Mesodermal cell (in vitro differentiated cells): ENCODE measurements around the gene ARL3.
A peak's percentile ranks its signal among the peaks of the same experiment; 100 is the strongest.

Source experiments
- H3K27ac ChIP-seq: 2 replicates; pipeline ENCODE4 v1.7.0; 2013; ENCODE audit warnings: mild to moderate bottlenecking, low read depth, low read length, moderate library complexity; ENCODE audit not compliant: severe bottlenecking
- H3K36me3 ChIP-seq: 2 replicates; pipeline ENCODE4 v1.7.1; 2013; ENCODE audit warnings: mild to moderate bottlenecking, low read length, moderate library complexity; ENCODE audit not compliant: control insufficient read depth, insufficient read depth
- H3K4me1 ChIP-seq: one replicate; pipeline ENCODE4 v1.7.1; 2013; ENCODE audit warnings: mild to moderate bottlenecking, low read length; ENCODE audit not compliant: insufficient read depth, control insufficient read depth, poor library complexity, severe bottlenecking
- H3K4me3 ChIP-seq: 2 replicates; pipeline ENCODE4 v1.7.0; 2013; ENCODE audit warnings: low read length, control low read depth, mild to moderate bottlenecking; ENCODE audit not compliant: insufficient read depth, poor library complexity, severe bottlenecking; ENCODE audit errors: extremely low read depth
- H3K9me3 ChIP-seq: 2 replicates; pipeline ENCODE4 v1.7.1; 2013; ENCODE audit warnings: mild to moderate bottlenecking, low read length, moderate library complexity; ENCODE audit not compliant: control insufficient read depth
- WGBS, 2 experiments: methylation state at CpG; one replicate each; pipeline ENCODE4 v1.1.5; 2013; ENCODE audit warnings: missing lambda C conversion rate in 2 of 2; ENCODE audit not compliant: insufficient coverage in 2 of 2; 5-methylcytosine and 5-hydroxymethylcytosine counted together

Gene ARL3

GRCh38 chr10:102633287-102633686 lies 80.9 kb downstream of the ARL3 start:
- H3K9me3 ChIP-seq: no peaks in the 10 kb centered on the region
- peak overlapping the region; percentile 81 for H3K27ac ChIP-seq
- peaks cover 72% of the 10 kb centered on the region for H3K4me1 ChIP-seq
- 55 to 68% methylated on average over 5 to 6 of the region's 6 CpGs for WGBS, 2 experiments
- H3K4me3 ChIP-seq: no peak overlapping the region
- H3K36me3 ChIP-seq: peaks cover 18% of the 10 kb centered on the region

GRCh38 chr10:102632394-102633111 lies 81.6 kb downstream of the ARL3 start:
- Histone ChIP-seq H3K27ac (peak overlapping the region; percentile 81), H3K36me3 (peaks cover 18% of the 10 kb centered on the region), H3K4me3 (no peak overlapping the region), H3K9me3 (no peaks in the 10 kb centered on the region), H3K4me1 (peaks cover 80% of the 10 kb centered on the region)
- WGBS, 2 experiments: 69 to 90% methylated on average over 5 of the region's 5 CpGs

- H3K27ac ChIP-seq: peak overlapping the region; percentile 93
- H3K4me3 ChIP-seq: no peak overlapping the region
- 94 to 98% methylated on average over 6 to 10 of the region's 10 CpGs for WGBS, 2 experiments
- peaks cover 18% of the 10 kb centered on the region for H3K36me3 ChIP-seq
- H3K9me3 ChIP-seq: no peaks in the 10 kb centered on the region
- H3K4me1 ChIP-seq: peaks cover 87% of the 10 kb centered on the region
Observed at GRCh38 chr10:102631525-102632393, 82.4 kb downstream of the ARL3 start.

DNA sequence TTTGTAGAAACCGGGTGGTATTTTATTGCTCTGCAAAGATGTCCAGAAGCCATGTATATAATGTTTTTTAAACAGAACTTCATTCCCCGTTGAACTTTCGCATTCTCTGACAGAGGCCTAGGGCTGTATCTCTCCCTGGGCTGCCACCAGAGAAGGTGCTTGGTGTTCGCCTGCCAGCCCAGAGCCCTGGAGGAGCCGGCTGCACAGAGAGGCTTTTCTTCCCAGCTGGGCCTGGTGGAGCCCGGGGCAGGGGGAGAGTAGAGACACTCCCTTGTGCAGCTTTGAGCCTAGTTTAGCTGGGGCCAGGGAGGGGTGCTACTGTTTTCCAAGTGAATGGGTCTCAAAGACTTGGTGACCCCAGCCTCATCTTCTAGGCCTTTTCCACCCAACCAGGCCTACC lies 83.5 kb downstream of the ARL3 start:
- Histone ChIP-seq H3K27ac (peak overlapping the region; percentile 93), H3K4me3 (no peak overlapping the region), H3K4me1 (peaks cover 98% of the 10 kb centered on the region), H3K9me3 (no peaks in the 10 kb centered on the region), H3K36me3 (peaks cover 18% of the 10 kb centered on the region)
- 78 to 93% methylated on average over 2 to 4 of the region's 6 CpGs for WGBS, 2 experiments

DNA sequence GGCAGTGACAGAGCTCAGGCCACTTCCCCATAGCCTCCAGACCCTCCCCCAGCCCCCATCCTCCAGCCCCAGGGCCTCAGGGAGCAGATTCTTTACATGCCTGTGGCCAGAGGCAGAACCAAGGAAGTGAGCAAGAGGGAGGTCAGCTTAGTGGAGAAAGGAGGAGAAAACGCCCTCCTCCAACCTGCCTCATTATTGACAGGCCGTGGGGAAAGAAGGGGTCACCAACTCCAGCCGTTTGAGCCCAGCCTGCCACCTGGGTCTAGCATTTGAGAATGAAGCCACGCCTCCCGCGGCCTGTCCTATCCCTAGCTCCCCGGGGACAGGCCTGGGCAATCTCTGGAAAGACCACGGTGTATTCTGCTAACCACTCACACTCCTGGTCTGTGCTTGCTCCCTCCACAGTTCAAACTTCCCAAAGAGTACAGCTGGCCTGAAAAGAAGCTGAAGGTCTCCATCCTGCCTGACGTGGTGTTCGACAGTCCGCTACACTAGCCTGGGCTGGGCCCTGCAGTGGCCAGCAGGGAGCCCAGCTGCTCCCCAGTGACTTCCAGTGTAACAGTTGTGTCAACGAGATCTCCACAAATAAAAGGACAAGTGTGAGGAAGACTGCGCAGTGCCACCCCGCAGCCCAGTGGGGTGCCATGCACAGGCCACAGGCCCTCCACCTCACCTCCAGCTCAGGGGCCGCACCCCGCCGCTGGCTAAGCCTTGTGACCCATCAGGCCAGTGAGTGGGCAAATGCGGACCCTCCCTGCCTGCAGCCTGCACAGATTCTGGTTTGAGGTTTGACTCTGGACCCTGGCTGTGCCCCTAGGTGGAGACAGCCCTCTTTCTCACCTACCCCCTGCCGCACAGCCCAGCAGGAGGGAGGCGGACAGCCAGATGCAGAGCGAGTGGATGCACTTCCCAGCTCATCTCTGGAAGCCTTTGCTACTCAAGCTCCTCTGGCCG lies 84.3 kb downstream of the ARL3 start:
- Histone ChIP-seq H3K36me3 (peaks cover 18% of the 10 kb centered on the region), H3K4me3 (no peak overlapping the region), H3K27ac (peak overlapping the region; percentile 93), H3K4me1 (peaks cover 95% of the 10 kb centered on the region), H3K9me3 (no peaks in the 10 kb centered on the region)
- 47 to 55% methylated on average over 15 to 19 of the region's 22 CpGs for WGBS, 2 experiments

GRCh38 chr10:102628451-102628911 lies 85.7 kb downstream of the ARL3 start:
- WGBS, 2 experiments: 84% methylated on average over 5 of the region's 11 CpGs; no CpG with 5 or more reads in 1 of the 2 experiments
- H3K36me3 ChIP-seq: peaks cover 25% of the 10 kb centered on the region
- H3K27ac ChIP-seq: peak overlapping the region; percentile 93
- H3K9me3 ChIP-seq: peaks cover 7% of the 10 kb centered on the region
- peaks cover 86% of the 10 kb centered on the region for H3K4me1 ChIP-seq
- H3K4me3 ChIP-seq: no peak overlapping the region

DNA sequence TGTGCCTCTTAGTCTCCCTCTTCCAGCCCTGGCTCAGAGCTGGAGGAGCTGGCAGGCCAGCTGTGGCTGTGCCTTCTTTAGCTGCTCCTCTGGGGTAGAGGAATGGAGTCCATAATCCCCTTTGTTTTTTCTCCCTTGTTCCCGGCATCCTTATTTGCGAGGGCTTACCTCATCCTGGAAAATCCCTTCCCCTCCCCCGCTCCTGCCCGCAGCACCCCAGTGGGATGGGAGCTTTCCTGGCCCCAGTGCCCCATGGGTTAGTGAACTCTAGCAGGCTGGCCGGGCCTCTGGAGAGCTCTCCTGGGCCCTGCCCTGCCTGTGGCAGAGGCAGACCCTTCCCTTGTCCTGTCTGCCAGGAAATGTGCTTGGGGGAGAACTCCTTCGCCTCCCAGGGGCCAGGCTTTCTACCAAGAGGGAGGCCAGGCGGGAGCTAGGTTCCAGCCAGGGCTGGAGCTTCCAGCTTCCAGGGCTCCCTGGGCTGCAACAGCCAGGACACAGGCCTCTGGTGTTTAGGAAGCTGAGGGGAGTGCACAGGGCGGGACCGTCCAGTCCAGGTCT lies 86.4 kb downstream of the ARL3 start:
- H3K4me1 ChIP-seq: peaks cover 79% of the 10 kb centered on the region
- 47 to 54% methylated on average over 7 of the region's 9 CpGs for WGBS, 2 experiments
- peak overlapping the region; percentile 93 for H3K27ac ChIP-seq
- no peak overlapping the region for H3K4me3 ChIP-seq
- peaks cover 29% of the 10 kb centered on the region for H3K36me3 ChIP-seq
- H3K9me3 ChIP-seq: peaks cover 13% of the 10 kb centered on the region

DNA sequence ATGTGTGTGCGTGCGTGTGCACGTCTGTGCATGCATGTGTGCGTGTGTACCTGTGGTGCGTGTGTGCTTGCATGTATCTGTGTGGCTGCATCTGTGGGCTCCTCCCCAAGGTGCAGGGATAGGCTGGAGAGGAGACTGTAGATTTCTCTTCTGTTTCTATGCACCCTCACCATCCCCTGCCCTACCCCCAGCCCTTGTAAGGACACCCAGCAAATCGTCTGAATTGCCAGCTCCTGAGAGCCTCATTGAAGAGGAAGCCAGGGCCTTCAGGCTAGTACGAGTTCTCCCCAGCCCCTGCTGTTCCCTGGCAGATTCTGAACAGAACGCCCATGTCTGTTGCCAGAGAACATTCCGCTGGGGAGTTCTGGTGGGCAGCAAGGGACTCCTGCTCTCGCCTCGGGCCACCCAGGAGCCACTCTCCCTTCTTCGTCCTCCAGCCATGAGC lies 86.9 kb downstream of the ARL3 start:
- Histone ChIP-seq H3K4me1 (peaks cover 74% of the 10 kb centered on the region), H3K4me3 (no peak overlapping the region), H3K27ac (peak overlapping the region; percentile 93), H3K36me3 (peaks cover 29% of the 10 kb centered on the region), H3K9me3 (peaks cover 13% of the 10 kb centered on the region)
- WGBS, 2 experiments: 70 to 71% methylated on average over 9 of the region's 12 CpGs

GRCh38 chr10:102626026-102626685 lies 88.0 kb downstream of the ARL3 start:
- Histone ChIP-seq H3K4me3 (no peak overlapping the region), H3K4me1 (peaks cover 71% of the 10 kb centered on the region), H3K36me3 (peaks cover 24% of the 10 kb centered on the region), H3K9me3 (peaks cover 13% of the 10 kb centered on the region), H3K27ac (no peak overlapping the region)
- WGBS, 2 experiments: 80 to 85% methylated on average over 8 to 9 of the region's 10 CpGs
